ENCODE results near the gene CCNO.

DNA sequence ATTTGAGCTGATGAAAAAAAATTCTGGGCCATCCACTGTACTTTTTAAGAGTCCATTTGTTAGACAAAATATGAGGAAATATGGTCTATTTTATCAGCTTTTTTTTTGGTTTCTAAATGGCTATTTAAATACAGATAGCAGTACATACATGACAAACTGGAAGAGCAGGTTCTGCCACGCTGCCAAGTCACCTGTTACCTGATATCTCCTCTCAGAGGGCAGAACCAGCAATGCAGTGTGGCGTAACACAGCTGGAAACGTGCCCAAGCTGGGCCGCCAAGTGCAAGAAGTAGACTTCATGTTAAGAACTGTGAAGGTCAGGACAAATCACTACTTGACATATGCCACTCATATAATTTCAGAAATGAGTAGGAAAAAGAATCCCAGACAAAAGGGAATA, 14.4 kb downstream of the CCNO start:
- no peak for TF ChIP-seq POLR2A (IDR thresholded peaks at IDR 0.05)
- TF ChIP-seq, protein P1, sequence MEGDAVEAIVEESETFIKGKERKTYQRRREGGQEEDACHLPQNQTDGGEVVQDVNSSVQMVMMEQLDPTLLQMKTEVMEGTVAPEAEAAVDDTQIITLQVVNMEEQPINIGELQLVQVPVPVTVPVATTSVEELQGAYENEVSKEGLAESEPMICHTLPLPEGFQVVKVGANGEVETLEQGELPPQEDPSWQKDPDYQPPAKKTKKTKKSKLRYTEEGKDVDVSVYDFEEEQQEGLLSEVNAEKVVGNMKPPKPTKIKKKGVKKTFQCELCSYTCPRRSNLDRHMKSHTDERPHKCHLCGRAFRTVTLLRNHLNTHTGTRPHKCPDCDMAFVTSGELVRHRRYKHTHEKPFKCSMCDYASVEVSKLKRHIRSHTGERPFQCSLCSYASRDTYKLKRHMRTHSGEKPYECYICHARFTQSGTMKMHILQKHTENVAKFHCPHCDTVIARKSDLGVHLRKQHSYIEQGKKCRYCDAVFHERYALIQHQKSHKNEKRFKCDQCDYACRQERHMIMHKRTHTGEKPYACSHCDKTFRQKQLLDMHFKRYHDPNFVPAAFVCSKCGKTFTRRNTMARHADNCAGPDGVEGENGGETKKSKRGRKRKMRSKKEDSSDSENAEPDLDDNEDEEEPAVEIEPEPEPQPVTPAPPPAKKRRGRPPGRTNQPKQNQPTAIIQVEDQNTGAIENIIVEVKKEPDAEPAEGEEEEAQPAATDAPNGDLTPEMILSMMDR (IDR thresholded peaks at IDR 0.05): peak in 1 of 6 experiments; percentile 7
